Measurements from ENCODE around the gene GPX4.
A peak's percentile ranks its signal among the peaks of the same experiment; 100 is the strongest.

GPX4 gene

DNA sequence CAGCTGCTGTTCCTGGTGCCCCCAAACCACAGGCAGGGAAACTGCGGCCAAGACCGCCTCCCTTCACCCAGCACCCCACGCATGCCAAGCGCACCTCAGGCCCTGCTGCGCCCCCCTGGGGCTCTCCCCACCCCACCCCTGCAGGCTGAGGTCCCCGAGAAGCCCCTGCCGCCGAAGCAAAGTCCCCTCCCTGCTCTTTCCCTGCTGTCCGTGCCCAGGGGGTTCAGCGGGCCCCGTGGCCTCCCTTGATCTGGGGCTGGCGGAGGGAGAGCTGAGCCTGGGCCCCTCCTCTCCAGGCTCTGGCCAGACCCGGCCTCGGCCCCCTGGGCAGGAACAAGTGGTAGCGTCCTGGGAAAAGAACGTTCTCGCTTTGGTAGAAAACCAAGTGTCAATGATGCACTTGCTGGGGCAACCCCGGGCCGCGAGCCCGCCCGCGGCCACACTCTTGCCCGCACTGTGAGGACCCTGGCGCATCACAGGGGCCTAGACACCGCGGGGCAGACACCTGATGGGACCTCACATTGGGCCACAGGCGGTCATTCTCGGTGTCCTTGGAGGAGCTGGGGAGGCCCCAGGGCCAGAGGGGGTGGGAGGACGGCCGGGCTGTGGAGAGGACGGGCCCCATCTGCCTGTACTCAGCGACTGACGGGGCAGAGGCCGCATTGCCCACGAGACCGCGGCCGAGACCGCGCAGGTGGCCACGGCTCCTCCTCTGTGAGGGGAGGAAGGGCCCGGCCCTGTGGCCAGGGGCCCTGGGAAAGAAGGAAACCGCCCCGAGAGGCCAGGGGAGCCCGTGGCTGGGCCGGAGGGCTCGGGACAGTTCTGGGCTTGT lies 29.0 kb downstream of the GPX4 start:
- Histone ChIP-seq H3K27ac (peak overlapping the region; percentile 78), H3K36me3 (ENCODE audit: control insufficient read depth, insufficient read depth, low read length) (no peaks in the 10 kb centered on the region), H3K27me3 (ENCODE audit: control insufficient read depth, insufficient read depth, low read length) (no peaks in the 10 kb centered on the region), H3K4me2 (ENCODE audit: low read length) (no peak overlapping the region), H3K4me1 (no peaks in the 10 kb centered on the region), H3K79me2 (peaks cover 15% of the 10 kb centered on the region), H3K9me3 (ENCODE audit: control insufficient read depth, low read length) (no peaks in the 10 kb centered on the region), H3K4me3 (ENCODE audit: low read depth, low read length) (no peak overlapping the region), H2AFZ (no peak overlapping the region), H3K9ac (no peak overlapping the region)
- TF ChIP-seq, protein P1, sequence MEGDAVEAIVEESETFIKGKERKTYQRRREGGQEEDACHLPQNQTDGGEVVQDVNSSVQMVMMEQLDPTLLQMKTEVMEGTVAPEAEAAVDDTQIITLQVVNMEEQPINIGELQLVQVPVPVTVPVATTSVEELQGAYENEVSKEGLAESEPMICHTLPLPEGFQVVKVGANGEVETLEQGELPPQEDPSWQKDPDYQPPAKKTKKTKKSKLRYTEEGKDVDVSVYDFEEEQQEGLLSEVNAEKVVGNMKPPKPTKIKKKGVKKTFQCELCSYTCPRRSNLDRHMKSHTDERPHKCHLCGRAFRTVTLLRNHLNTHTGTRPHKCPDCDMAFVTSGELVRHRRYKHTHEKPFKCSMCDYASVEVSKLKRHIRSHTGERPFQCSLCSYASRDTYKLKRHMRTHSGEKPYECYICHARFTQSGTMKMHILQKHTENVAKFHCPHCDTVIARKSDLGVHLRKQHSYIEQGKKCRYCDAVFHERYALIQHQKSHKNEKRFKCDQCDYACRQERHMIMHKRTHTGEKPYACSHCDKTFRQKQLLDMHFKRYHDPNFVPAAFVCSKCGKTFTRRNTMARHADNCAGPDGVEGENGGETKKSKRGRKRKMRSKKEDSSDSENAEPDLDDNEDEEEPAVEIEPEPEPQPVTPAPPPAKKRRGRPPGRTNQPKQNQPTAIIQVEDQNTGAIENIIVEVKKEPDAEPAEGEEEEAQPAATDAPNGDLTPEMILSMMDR (IDR thresholded peaks at IDR 0.05) = no peak

DNA sequence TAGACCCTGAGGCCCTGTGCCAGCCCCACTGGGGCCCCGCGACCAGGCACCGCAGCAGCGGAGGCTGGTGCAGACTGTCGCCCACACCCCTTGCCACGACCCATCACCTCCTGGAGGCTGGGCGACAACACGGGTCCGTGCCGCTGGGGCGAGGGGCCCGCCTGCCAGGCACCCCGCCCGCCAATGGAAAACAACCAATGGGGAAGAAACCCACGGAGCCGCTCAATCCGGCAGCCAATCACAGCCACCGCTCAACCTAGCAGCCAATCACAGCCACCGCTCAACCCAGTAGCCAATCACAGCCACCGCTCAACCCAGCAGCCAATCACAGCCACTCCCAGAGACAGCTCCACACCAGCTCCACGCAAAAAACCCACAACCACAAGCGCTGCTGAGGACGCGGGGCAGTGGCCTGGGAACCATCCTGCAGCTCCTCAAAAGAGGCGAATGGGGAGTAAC lies 29.7 kb downstream of the GPX4 start:
- no peak overlapping the region for H3K4me3 ChIP-seq (ENCODE audit: low read depth, low read length)
- no peaks in the 10 kb centered on the region for H3K27me3 ChIP-seq (ENCODE audit: control insufficient read depth, insufficient read depth, low read length)
- TF ChIP-seq, protein P1 (IDR thresholded peaks at IDR 0.05) = no peak
- H3K9me3 ChIP-seq (ENCODE audit: control insufficient read depth, low read length) = no peaks in the 10 kb centered on the region
- H3K4me1 ChIP-seq = no peaks in the 10 kb centered on the region
- H3K36me3 ChIP-seq (ENCODE audit: control insufficient read depth, insufficient read depth, low read length) = no peaks in the 10 kb centered on the region
- no peak overlapping the region for H3K4me2 ChIP-seq (ENCODE audit: low read length)
- peak overlapping the region; percentile 78 for H3K27ac ChIP-seq
- no peak overlapping the region for H3K9ac ChIP-seq
- H3K79me2 ChIP-seq = peaks cover 12% of the 10 kb centered on the region
- H2AFZ ChIP-seq = no peak overlapping the region

DNA sequence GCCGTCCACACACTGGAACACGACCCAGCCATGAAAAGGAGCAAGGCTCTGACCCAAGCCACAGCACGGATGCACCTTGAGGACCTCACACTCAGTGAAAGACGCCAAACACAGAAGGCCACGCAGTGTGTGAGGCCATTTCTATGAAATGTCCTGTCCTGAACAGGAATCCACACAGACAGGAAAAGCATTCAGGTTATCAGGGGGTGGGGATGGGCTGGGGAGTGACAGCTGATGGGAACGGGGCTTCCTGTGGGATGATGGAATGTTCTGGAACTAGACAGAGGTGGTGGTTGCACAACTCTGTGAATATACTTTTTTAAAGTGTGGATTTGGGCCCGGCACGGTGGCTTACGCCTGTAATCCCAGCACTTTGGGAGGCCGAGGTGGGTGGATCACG lies 30.6 kb downstream of the GPX4 start:
- TF ChIP-seq, protein P1 (IDR thresholded peaks at IDR 0.05) = no peak
- Histone ChIP-seq H3K36me3 (ENCODE audit: control insufficient read depth, insufficient read depth, low read length) (no peaks in the 10 kb centered on the region), H2AFZ (no peak overlapping the region), H3K27me3 (ENCODE audit: control insufficient read depth, insufficient read depth, low read length) (no peaks in the 10 kb centered on the region), H3K79me2 (peaks cover 20% of the 10 kb centered on the region), H3K4me2 (ENCODE audit: low read length) (no peak overlapping the region), H3K4me1 (no peaks in the 10 kb centered on the region), H3K27ac (no peak overlapping the region), H3K9ac (no peak overlapping the region), H3K9me3 (ENCODE audit: control insufficient read depth, low read length) (no peaks in the 10 kb centered on the region), H3K4me3 (ENCODE audit: low read depth, low read length) (no peak overlapping the region)

DNA sequence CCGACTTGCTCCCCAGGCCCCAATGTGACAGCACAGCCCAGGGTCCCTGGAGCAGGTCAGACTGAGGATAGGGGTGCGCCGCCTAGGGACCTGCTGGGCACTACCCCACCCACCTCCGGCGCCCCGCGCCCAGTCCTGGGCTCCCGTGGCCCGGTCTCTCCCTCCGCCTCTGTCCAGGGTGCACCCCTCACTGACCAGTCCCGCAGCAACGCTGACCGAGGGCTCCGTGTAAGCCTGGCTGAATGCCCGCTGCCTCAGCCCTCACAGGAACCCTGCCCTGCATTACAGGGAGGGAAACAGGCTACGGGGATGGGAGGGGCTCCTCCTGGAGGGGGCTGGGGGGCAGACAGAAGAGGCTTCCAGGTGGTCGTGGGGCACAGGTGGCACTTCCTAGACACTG lies 31.7 kb downstream of the GPX4 start:
- H3K79me2 ChIP-seq = peaks cover 19% of the 10 kb centered on the region
- no peak overlapping the region for H3K4me2 ChIP-seq (ENCODE audit: low read length)
- H3K9ac ChIP-seq = no peak overlapping the region
- H3K27me3 ChIP-seq (ENCODE audit: control insufficient read depth, insufficient read depth, low read length) = no peaks in the 10 kb centered on the region
- H3K27ac ChIP-seq = no peak overlapping the region
- H3K9me3 ChIP-seq (ENCODE audit: control insufficient read depth, low read length) = no peaks in the 10 kb centered on the region
- TF ChIP-seq, protein P1 (IDR thresholded peaks at IDR 0.05) = no peak
- H3K4me1 ChIP-seq = no peaks in the 10 kb centered on the region
- H3K36me3 ChIP-seq (ENCODE audit: control insufficient read depth, insufficient read depth, low read length) = no peaks in the 10 kb centered on the region
- no peak overlapping the region for H2AFZ ChIP-seq
- no peak overlapping the region for H3K4me3 ChIP-seq (ENCODE audit: low read depth, low read length)

DNA sequence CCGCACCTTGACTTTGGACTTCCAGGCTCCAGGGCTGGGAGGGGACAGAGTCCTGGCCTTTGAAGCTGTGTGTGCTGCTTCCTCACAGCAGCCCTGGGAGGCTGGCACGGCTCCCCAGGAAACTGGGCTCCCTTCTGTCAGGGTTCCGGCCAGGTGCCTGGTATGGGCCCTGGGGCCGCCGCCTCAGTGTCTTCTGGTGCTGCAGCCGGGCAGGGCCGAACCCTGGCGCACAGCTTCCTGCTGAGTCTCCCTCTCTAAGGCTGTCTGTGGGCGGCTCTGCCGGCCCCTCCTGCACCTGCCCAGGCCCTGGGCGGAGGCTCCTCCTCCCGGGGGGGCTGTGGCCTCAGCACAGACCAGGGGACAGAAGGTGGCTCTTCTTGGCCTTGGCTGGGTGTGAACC lies 32.4 kb downstream of the GPX4 start:
- Histone ChIP-seq H3K27ac (no peak overlapping the region), H3K79me2 (peaks cover 19% of the 10 kb centered on the region), H3K9me3 (ENCODE audit: control insufficient read depth, low read length) (no peaks in the 10 kb centered on the region), H3K4me1 (no peaks in the 10 kb centered on the region), H3K27me3 (ENCODE audit: control insufficient read depth, insufficient read depth, low read length) (no peaks in the 10 kb centered on the region), H2AFZ (no peak overlapping the region), H3K36me3 (ENCODE audit: control insufficient read depth, insufficient read depth, low read length) (no peaks in the 10 kb centered on the region), H3K4me3 (ENCODE audit: low read depth, low read length) (no peak overlapping the region), H3K9ac (no peak overlapping the region), H3K4me2 (ENCODE audit: low read length) (no peak overlapping the region)
- TF ChIP-seq, protein P1 (IDR thresholded peaks at IDR 0.05) = no peak
